Gastroesophageal sphincter (tissue), 4 donors: ENCODE measurements around the gene RIPK4. TPM values are rescaled to one million over a fixed set of nuclear protein-coding genes. Genes with fewer than 3 reads are reported as not detected.

Experiments used
- small RNA-seq, 4 donors: library from RNA; depleted of rRNA; stranded (forward); fragments of <200 nt; gene quantifications; one replicate each; pipeline ENCODE3, GENCODE V24; 2016
- total RNA-seq, 4 donors: library from RNA; depleted of rRNA; stranded (reverse); fragments of >200 nt; gene quantifications; one replicate each; pipeline ENCODE4 v1.1.0, GENCODE V29; 2016

RIPK4 gene
- total RNA-seq, 4 donors from 2014 or later = 0.40 to 5.8 (median 1.5) TPM

Small RNAs within 50 kb of the gene (small RNA-seq; reads per million reads assigned to genes)
- gene MIR6814 = 0 reads per million in 4 donors

Other genes starting within 250 kb of the RIPK4 start
- 1 to 10 TPM; 2.9 to 8.2 (median 7.2) TPM for gene PRDM15, start 112.3 kb upstream of the RIPK4 start, total RNA-seq
- 10 to 100 TPM; 15.6 to 38.9 (median 18.7) TPM for gene C2CD2, start 187.0 kb upstream of the RIPK4 start, total RNA-seq
- 10 to 100 TPM in 2 of 4 donors, 1 to 10 TPM in 2; 6.6 to 14.1 (median 9.4) TPM for gene ZBTB21, start 243.3 kb upstream of the RIPK4 start, total RNA-seq